Activated T-helper 9 cell treated with anti-CD3 and anti-CD28 coated beads, Interleukin-2, amount 50 U/mL, for 16 hours (primary cell): Measurements from ENCODE around the gene RNF38.
"Not testable (repeated sequence)": the region's sequence is repeated elsewhere in the genome, so short reads cannot be mapped to it uniquely, and the experiment has no call there.

Experiments
- DNase-seq: peaks from one replicate; pipeline ENCODE4 v3.0.0-alpha.2; 2020; ENCODE audit warnings: low read depth

The RNF38 gene

DNA sequence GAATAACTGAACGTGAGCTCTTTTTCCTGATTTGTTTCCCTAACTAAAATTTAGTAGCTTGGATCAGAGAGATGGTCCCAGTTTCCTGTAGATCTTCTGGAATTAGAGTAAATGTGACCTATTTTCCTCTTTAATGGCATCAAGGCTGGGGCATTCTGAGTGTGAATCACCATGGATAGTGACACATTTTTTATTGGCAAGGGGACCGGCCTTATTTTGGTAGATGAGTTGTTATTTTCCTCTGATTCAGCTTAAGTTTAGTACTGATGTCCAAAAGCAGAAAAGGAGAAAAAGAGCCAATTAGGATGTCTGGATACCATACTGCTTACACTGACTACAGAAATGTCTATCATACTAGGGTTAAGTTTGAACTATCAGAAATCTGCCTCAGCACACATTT lies 68.1 kb downstream of the RNF38 start:
- DNase-seq, result no peak

DNA sequence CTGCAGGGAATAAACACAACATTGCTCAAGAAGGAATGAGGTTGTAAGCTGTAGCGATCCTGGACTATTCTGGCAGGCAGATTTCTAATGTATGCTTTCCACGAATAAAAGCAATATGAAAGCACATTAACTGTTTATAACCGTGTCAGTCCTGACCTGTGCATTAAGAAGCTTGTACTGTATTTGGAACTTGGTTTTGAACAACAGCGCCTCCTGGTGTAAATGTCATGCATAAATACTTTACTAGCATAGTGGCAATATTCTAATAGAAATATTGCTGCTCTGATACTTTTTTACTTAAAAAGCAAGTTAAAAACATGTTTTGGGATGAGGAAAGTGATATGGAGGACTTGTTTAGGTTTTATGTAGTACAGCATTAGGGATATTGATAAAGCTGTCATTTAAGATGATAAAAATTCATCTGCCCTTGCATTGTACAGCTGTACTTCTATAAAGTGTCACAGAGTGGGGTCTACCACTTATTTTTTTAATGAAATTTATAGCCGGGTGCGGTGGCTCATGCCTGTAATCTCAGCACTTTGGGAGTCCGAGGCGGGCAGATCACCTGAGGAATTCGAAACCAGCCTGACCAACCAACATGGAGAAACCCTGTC lies 71.2 kb downstream of the RNF38 start:
- DNase-seq, result no peak

DNA sequence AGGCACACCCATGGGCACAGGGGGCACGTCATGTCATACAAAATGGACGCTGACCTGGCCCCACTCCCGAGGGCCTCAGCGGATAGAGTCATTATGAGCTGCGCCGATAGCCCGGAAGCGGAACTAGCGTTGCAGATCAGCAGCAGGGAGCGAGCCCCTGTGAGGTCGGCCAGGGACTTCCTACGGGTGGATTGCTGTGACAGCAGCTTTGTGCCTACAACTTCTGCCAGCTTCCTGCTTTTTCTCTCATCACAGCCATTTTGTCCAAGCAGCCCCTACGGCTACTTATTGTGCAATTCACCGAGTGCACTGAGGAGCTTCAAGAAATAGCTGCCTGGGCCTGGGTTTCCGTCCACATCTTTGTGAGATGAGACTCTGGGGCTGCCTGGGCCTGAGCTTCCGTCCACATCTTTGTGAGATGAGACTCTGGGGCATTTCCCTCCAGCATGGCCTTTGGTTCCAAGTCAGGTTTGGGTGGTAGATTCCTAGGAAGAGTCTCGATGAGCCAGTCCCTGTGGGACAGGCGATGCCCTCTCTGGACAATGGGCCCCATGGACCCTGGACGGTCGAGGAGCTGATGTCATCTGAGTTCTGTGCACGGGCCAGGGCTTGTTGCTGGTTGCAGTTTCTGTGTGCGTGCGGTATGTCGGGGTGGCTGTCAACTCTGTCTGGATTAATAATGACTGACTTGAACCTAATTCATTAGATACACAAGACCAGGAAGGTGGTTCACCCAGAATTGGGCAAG lies 74.8 kb downstream of the RNF38 start:
- DNase-seq, result no peak

DNA sequence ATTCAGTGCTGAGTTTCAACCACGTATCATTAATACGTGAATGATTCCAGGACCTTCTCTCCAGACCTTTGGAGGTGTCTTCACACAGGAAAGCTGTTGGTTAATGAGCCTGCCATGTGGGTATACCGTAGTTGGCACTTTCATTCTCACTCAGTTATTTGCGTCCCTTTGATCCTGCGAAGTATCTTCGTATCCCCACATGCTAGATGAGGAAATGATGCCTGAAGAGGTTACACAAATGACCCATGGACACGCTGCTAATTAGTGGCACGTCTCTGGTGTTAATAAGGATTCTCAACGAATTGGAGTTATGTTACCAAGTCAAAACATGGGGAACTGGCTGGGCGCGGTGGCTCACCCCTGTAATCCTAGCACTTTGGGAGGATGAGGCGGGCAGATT lies 76.1 kb downstream of the RNF38 start:
- DNase-seq, result no peak

DNA sequence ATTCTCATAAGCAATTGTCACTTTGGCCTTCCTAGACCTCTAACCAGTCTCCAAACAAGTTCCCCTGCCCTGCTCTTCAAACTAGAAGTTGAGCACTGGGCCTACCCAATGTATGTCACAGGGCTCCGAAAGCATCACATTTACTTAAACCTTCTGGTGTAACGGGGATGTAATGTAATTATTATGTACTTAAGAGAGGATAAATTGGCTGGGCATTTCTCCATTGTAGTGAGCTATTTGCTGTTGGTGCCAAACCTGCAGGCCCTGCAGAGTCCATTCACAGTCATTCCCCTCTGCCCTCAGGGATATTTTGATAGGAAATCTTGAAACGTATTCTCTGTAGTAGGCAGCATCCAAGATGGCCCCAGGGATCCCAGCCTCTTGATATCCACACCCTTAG lies 77.6 kb downstream of the RNF38 start:
- no peak for DNase-seq

DNA sequence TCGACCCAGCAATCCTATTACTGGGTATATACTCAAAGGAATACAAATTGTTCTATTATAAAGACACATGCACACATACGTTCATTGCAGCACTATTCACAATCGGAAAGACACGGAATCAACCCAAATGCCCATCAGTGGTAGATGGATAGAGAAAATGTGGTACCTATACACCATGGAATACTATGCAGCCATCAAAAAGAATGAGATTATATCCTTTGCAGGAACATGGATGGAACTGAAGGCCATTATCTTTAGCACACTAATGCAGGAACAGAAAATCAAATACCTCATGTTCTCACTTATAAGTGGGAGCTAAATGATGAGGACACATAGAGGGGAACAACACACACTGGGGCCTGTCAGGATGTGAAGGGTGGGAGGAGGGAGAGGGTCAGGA lies 78.2 kb downstream of the RNF38 start:
- not testable (repeated sequence) for DNase-seq

DNA sequence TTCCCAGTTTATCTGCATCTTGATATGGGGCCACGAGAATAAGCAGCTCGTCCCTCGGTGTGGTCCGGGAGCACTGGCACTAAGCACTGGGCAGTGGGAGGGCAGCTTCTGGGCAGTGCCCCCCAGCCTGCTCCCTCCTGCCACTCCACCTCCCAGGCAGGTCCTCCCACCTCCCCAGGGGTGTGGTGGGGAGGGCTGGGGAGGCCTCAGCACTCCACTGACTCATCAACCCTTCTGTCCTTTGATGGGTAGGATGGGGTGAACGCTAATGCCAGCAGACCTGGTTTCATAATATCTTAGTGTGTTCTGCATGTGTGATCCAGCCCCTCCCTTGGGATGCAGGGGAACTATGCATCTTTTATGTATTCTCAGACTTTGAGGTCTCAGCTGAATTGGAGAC lies 79.6 kb downstream of the RNF38 start:
- DNase-seq, result no peak

DNA sequence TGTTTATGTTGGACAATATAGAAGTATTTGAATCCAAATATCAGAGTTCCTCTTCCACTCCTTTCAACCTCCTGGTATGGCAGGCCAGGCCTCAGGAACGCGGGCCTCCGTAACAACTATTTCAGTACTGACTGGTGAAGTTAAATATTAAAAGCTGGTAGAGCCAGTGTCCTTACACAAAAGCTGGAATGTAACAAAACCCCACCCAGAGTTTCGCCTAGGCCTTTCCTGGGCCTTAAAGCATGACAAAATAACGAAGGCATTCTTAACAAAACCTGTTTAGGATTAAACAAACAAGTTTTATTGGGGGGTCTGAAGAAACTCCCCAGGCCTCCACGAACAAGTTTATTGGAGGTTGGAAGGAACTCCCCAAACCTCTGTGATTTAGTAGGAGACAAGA lies 80.3 kb downstream of the RNF38 start:
- no peak for DNase-seq

DNA sequence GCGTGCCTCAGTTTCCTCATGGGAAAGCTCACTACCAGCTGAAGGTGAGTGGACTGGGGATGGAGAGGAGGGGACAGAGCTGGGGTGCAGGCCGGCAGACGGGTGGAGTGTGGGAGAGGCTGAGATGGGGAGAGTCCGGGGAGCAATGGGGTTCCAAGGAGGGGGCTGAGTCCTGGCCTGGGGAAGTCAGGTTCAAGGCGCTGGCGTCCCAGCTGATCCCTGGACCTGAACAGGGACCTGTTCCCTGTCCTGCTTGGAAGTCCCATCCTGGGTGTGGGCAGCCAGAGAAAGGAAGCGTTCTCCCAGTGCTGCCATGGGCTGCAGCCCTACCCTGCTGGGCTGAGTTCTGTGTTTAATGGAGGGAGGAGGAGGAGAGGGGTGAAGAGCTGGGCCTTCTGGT lies 80.9 kb downstream of the RNF38 start:
- DNase-seq, result no peak

DNA sequence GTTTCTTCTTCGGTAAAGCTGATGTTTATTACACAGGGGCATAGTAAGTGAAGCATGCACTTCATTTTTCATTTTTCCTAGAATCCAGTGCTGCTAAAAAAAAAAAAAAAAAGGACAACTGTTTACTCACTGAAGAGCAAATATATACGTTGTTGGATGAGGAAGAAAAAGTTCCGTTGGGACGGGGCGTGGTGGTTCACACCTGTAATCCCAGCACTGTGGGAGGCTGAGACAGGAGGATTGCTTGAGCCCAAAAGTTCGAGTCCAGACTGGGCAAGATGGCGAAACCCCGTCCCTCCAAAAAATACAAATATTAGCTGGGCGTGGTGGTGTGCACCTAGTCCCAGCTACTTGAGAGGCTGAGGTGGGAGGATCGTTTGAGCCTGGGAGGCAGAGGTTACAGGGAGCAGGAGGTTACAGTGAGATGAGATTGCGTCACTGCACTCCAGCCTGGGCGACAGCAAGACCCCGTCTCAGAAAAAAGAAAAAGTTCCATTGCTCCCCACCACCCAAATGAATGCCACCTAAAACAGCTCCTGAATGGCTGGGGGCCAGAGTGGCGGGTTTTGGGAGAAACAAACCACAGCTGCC lies 81.8 kb downstream of the RNF38 start:
- no peak for DNase-seq

DNA sequence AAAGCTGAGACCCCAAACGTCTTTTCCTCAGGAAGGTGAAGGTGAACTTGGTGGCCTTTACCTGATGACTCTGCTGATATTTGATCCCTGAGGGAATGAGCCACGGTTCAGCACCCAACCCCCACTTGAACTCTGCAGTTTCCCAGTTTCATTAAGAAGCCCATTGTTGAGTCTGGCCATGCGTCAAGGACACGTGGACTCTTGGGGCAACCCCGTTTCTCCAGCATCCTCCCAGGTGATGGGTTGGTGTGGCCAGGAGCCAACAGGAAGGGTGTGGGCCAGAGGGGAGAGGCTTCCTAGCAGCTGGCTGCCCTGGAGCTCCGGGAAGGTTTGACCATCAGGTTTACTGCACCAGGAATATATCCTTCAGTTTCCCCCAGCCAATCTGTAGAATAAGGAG lies 82.3 kb downstream of the RNF38 start:
- no peak for DNase-seq

DNA sequence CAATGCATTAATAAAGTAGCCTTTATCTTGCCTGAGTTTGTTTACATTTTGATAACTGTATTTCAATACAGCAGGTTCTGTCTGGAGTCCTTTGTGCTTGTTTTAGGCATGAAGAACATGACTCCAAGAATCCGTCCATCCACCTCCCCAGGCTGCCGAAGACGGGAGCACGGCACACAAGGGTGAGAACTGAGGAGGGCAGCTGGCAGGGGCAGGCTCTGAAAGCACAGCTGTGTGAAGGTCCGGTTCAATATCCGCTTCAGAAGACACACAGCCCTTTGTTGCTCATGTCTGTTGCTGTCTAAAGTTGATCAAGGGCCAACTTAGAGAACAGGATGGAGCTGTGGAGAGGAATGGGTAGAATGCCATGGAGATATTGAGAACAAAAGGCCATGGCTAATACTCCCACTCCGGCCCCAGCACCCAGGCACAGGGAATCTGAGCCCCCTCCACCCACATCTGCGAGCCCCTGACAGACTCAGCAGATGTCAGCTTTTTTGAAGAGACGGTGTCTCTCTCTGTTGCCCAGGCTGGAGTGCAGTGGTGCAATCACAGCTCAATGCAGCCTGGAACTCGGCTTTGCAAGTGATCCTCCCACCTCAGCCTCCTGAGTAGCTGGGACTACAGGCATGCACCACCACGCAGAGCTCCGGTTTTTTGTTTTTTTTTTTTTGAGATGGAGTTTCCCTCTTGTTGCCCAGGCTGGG lies 83.3 kb downstream of the RNF38 start:
- no peak for DNase-seq

DNA sequence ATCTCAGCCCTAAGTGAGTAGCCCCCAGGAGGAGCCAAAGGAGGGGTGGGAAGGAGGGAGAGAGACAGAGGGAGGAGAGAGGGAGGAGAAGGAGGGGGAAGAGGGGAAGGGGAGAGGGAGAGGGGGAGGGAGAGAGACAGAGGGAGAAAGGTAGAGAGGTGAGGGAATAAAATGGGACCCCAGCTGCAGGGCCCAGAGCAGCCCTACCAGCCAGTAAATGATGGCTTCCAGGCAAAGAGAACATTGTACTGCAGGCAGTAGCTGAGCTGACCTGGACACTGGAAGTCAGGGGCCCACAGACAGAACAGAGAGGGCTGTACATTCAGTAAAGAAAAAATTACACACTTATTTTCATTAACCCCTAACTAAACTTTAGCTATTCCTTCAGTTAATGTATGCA lies 84.0 kb downstream of the RNF38 start:
- DNase-seq, result no peak

DNA sequence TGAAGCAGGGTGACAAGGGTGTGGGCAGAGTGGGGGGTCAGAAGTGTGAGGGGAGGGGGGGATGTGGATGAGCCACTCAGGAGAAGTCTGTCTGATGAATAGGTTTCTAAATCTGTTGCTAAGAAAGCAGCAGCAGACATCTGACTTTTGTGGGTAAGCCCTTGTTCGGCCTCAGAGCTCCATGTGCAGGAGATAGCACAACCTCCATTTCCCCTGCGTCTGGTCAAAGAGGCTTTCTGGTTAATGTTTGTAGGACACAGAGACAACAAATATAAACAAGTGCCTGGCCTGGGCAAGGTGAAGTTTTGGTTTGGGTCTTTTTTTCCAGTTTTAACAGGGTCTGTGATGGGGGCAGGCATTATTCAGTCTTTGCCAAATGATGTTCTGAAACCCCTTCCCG lies 84.8 kb downstream of the RNF38 start:
- DNase-seq, result no peak

DNA sequence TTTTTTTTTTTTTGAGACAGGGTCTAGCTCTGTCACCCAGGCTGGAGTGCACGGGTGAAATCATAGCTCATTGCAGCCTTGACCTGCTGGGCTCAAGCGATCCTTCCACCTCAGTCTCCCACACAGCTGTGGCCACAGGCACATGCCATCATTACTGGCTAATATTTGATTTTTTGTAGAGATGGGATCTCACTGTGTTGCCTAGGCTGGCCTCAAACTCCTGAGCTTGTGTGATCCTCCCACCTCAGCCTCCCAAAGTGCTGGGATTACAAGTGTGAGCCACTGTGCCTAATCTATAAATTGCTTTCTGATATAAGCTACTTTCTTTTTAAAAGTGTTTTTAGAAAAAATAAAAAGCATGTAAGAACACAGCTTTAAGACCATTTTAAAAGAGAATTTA lies 85.3 kb downstream of the RNF38 start:
- no peak for DNase-seq

DNA sequence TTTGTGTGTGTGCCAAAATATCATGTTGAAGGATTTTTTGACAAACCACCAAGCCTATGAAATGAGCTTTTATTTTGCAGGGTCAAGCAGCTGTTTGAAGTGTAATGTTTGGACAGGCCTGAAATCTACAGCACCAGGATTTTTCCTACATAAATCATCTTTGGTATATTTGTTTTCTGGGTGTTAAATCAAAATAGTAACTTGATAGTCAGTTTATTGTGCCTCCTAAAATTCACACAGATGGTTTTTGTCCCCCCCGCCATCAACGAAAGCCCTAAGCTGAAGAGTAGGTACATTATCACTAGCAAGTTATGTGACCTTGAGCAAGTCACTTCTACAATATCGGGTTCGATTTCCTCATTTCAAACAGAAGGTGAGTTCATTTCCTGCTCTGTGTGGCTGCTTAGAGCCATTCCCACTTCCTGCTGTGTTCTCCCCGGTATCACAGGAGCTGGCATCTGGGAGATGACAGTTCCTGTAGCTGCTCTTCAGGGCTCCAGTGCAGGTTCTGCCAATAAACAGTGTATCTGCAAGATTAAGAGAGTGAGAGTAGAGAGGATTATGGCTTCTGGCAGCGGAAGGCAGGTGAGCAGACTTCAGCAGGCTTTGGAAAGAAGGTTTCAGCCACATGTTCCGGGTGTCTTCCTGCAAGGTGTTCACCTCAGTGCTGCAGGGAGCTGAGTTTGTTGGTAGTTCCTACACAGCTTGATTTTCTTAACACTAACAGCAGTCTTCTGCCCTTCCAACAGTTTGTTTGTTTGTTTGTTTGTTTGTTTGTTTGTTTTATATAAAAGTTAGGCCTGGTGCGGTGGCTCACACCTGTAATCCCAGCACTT lies 93.4 kb downstream of the RNF38 start:
- DNase-seq, result no peak

DNA sequence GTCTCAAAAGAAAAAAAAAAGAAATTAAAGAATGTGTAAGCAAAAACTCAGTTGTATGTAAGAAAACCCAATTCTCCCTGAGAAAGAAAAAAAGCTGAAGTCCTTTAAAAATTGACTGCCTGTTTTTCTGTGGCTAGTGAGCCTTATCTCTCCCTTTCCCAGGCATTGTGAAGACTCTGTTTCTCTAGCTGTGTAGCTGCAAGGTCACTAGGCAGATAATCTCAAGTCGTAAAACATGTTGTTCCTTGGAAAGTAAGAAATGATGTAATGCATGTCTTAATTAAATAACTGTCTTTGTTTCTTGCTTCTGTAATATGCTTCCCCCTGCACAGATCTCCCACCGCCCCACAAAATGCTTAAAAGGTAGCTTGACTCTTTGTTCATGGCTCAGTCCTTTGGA lies 95.7 kb downstream of the RNF38 start:
- not testable (repeated sequence) for DNase-seq

DNA sequence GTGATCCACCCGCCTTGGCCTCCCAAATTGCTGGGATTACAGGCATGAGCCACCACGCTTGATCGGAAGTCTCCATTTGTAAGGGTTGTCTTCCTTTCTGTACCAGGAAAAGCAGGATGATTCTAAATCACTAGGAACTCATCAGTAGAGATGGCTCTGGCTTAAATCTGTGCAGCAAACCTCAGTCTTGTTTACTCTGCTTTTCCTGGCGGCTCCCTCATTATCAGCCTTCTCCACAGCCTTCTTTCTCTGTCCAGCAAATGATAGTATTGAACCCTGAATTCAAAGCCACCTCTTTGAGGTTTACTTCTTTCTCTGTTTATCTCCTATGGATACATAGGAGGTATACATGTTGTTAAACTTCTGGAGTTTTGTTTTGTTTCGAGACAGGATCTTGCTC lies 98.8 kb downstream of the RNF38 start:
- DNase-seq, result no peak

DNA sequence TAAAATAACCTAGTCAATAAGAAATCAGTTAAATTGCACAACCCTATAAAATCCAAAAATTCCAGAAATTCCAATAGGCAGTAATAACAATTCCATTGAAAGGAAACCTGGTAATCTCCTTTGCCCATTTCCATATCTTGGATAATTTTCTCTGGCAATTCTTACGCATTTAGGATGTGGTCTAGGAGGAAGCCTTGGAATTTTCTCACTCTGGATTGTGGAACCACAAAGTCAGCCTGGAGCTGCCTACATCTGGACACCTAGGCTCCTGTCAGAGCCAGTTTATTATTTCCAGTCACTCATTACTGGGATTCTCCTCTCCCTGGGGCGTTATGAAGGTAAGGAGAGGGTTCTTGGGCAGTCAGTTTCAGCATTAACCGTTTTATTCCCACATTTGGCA lies 101.5 kb downstream of the RNF38 start:
- no peak for DNase-seq

DNA sequence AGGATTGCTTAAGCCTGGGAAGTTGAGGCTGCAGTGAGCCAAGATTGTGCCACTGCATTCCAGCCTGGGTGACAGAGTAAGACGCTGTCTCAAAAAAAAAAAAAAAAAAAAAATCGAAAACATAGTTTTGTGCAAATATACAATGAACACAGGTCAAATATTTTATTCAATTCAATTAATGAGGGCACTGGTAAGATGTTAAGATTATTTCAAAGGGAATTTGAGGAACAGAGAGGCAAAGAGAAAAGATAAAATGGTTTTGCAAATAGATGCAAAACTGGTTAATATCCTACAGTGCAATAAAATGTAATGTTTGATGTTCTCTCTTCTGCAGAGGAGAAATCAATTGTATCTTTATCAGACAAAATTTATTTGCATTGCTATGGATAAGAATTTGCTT lies 102.3 kb downstream of the RNF38 start:
- no peak for DNase-seq

DNA sequence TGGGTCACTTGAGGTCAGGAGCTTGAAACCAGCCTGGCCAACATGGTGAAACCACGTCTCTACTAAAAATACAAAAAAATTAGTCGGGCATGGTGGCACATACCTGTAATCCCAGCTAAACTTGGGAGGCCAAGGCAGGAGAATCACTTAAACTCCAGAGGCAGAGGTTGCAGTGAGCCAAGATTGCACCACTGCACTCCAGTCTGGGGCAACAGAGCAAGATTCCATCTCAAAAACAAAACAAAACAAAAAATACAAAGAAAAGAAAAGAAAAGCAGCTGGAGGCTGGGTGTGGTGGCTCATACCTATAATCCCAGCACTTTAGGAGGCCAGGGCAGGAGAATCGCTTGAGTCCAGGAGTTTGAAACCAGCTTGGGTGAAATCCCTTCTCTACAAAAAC lies 105.1 kb downstream of the RNF38 start:
- not testable (repeated sequence) for DNase-seq

DNA sequence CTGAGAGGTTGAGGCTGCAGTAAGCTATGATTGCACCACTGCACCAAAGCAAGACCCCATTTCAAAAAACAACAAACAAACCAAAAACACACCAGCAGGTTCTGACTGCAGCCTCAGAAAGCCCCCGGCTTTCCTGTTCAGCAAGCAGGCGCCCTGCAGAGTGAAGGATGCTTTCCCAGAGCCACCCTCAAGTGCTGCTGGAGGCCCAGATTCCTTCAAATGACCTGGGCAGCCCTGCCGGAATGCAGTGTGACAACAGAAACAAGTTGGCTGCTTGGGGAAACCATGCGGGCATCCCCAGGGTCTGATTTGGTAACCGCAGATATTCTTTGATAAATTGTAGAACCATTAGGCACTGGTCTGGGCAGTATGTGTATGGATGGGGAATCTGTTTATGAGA lies 106.2 kb downstream of the RNF38 start:
- no peak for DNase-seq
